ENCODE results near the gene ZNF831. TPM values are rescaled to one million over a fixed set of nuclear protein-coding genes. Genes with fewer than 3 reads are reported as not detected.

The ZNF831 gene
- total RNA-seq, 1 experiment from 2014 or later, result 0.15 TPM

- Histone ChIP-seq H3K27me3 (ENCODE audit: insufficient read depth, low read length) (peaks cover 32% of the 10 kb centered on the region), H4K20me1 (ENCODE audit: insufficient read depth) (no peaks in the 10 kb centered on the region), H3K4me3 (replicated peaks in 1 of 2; ENCODE audit: low read depth in 1 of 2, low read length in 2 of 2) (no peak overlapping the region), H2AFZ (ENCODE audit: low read depth, low read length, poor library complexity, severe bottlenecking) (no peak overlapping the region), H3K4me2 (ENCODE audit: low read length) (no peak overlapping the region), H3K79me2 (ENCODE audit: insufficient read depth, low read length) (no peaks in the 10 kb centered on the region), H3K27ac (ENCODE audit: low read depth, low read length) (no peak overlapping the region), H3K4me1 (ENCODE audit: control insufficient read depth in 1 of 2, insufficient read depth in 2 of 2, low read length in 2 of 2) (no peaks in the 10 kb centered on the region), H3K9me3 (ENCODE audit: control insufficient read depth in 1 of 2, insufficient read depth in 1 of 2, low read depth in 1 of 2, low read length in 2 of 2) (no peaks in the 10 kb centered on the region), H3K9ac (ENCODE audit: low read length) (no peak overlapping the region), H3K36me3 (ENCODE audit: control insufficient read depth in 1 of 2, insufficient read depth in 2 of 2, low read length in 2 of 2) (no peaks in the 10 kb centered on the region), H3K9me2 (ENCODE audit: insufficient read depth) (no peaks in the 10 kb centered on the region)
- intact Hi-C loops (cut with micrococcal nuclease), result loop anchor here (1.0 kb wide), 1 partner anchor 77 kb away; no protein-coding TSS in a partner anchor
- ATAC-seq, result no peak
- CTCF ChIA-PET, result no interaction called here
- RAD21 ChIA-PET (ENCODE audit: low non-redundant PET in 1 of 2, low total read pairs in 2 of 2, uncharacterized antibody in 2 of 2, unreplicated experiment in 2 of 2), result no interaction called here
- TF ChIP-seq TCF7L2 (IDR thresholded peaks at IDR 0.05; ENCODE audit: borderline replicate concordance, extremely low read depth, insufficient read depth, insufficient read length) (no peak), ZFX (IDR thresholded peaks at IDR 0.05) (no peak), EGR1 (IDR thresholded peaks at IDR 0.05; ENCODE audit: low read depth) (no peak), JUND (IDR thresholded peaks at IDR 0.05) (no peak)
- TF ChIP-seq, protein P1, sequence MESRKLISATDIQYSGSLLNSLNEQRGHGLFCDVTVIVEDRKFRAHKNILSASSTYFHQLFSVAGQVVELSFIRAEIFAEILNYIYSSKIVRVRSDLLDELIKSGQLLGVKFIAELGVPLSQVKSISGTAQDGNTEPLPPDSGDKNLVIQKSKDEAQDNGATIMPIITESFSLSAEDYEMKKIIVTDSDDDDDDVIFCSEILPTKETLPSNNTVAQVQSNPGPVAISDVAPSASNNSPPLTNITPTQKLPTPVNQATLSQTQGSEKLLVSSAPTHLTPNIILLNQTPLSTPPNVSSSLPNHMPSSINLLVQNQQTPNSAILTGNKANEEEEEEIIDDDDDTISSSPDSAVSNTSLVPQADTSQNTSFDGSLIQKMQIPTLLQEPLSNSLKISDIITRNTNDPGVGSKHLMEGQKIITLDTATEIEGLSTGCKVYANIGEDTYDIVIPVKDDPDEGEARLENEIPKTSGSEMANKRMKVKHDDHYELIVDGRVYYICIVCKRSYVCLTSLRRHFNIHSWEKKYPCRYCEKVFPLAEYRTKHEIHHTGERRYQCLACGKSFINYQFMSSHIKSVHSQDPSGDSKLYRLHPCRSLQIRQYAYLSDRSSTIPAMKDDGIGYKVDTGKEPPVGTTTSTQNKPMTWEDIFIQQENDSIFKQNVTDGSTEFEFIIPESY (IDR thresholded peaks at IDR 0.05; ENCODE audit: extremely low read depth, insufficient replicate concordance, low read length), result no peak
- no peak for DNase-seq (ENCODE audit: low read depth, low spot score)
- BruUV-seq (replicated peaks), result no TSS peak
- POLR2A ChIA-PET, result no interaction called here
These were observed 12.2 kb downstream of the ZNF831 start for GRCh38 chr20:59175861-59176260.

DNA sequence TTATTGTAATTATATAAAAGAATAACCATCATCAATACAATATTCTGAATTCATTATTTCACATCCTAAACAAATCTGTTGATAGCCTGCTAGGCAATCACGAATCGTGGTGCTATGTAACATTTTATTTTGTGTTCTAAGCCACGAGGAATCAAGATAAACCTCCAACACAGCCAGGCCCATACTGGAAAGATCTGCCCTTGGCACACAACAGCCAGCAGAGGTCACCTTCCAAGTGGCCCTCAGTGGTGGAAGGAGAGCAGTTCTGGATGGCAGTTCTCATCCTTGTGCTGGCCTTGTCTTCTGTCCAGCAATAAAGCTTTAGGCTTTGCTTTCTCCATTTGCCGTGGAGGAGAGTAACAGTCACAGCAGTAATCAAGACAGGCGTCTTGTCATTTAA lies 13.2 kb downstream of the ZNF831 start:
- Histone ChIP-seq H3K27ac (ENCODE audit: low read depth, low read length) (no peak overlapping the region), H3K79me2 (ENCODE audit: insufficient read depth, low read length) (no peaks in the 10 kb centered on the region), H3K4me1 (ENCODE audit: control insufficient read depth in 1 of 2, insufficient read depth in 2 of 2, low read length in 2 of 2) (no peaks in the 10 kb centered on the region), H3K9ac (ENCODE audit: low read length) (no peak overlapping the region), H2AFZ (ENCODE audit: low read depth, low read length, poor library complexity, severe bottlenecking) (no peak overlapping the region), H3K9me3 (ENCODE audit: control insufficient read depth in 1 of 2, insufficient read depth in 1 of 2, low read depth in 1 of 2, low read length in 2 of 2) (no peaks in the 10 kb centered on the region), H3K4me2 (ENCODE audit: low read length) (no peak overlapping the region), H4K20me1 (ENCODE audit: insufficient read depth) (no peaks in the 10 kb centered on the region), H3K36me3 (ENCODE audit: control insufficient read depth in 1 of 2, insufficient read depth in 2 of 2, low read length in 2 of 2) (no peaks in the 10 kb centered on the region), H3K9me2 (ENCODE audit: insufficient read depth) (no peaks in the 10 kb centered on the region), H3K4me3 (replicated peaks in 1 of 2; ENCODE audit: low read depth in 1 of 2, low read length in 2 of 2) (no peak overlapping the region), H3K27me3 (ENCODE audit: insufficient read depth, low read length) (peaks cover 27% of the 10 kb centered on the region)
- ChIA-PET POLR2A (no interaction called here), RAD21 (ENCODE audit: low non-redundant PET in 1 of 2, low total read pairs in 2 of 2, uncharacterized antibody in 2 of 2, unreplicated experiment in 2 of 2) (no interaction called here), CTCF (no interaction called here)
- intact Hi-C loops (cut with micrococcal nuclease), result no loop called here
- ATAC-seq (no peak), DNase-seq (ENCODE audit: low read depth, low spot score) (no peak)
- no TSS peak for BruUV-seq (replicated peaks)
- no peak for TF ChIP-seq CEBPB (IDR thresholded peaks at IDR 0.05; ENCODE audit: low read depth)
- no peak for TF ChIP-seq SIN3A (IDR thresholded peaks at IDR 0.05; ENCODE audit: low read depth)
- TF ChIP-seq, protein P2, sequence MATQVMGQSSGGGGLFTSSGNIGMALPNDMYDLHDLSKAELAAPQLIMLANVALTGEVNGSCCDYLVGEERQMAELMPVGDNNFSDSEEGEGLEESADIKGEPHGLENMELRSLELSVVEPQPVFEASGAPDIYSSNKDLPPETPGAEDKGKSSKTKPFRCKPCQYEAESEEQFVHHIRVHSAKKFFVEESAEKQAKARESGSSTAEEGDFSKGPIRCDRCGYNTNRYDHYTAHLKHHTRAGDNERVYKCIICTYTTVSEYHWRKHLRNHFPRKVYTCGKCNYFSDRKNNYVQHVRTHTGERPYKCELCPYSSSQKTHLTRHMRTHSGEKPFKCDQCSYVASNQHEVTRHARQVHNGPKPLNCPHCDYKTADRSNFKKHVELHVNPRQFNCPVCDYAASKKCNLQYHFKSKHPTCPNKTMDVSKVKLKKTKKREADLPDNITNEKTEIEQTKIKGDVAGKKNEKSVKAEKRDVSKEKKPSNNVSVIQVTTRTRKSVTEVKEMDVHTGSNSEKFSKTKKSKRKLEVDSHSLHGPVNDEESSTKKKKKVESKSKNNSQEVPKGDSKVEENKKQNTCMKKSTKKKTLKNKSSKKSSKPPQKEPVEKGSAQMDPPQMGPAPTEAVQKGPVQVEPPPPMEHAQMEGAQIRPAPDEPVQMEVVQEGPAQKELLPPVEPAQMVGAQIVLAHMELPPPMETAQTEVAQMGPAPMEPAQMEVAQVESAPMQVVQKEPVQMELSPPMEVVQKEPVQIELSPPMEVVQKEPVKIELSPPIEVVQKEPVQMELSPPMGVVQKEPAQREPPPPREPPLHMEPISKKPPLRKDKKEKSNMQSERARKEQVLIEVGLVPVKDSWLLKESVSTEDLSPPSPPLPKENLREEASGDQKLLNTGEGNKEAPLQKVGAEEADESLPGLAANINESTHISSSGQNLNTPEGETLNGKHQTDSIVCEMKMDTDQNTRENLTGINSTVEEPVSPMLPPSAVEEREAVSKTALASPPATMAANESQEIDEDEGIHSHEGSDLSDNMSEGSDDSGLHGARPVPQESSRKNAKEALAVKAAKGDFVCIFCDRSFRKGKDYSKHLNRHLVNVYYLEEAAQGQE (IDR thresholded peaks at IDR 0.05; ENCODE audit: low read depth), result no peak
- no peak for TF ChIP-seq EZH2 (IDR thresholded peaks at IDR 0.05)
- no peak for TF ChIP-seq CBX3 (IDR thresholded peaks at IDR 0.05; ENCODE audit: low read depth)
- TF ChIP-seq CTCF (IDR thresholded peaks at IDR 0.05 in 2 of 3, conservative IDR thresholded peaks at IDR 0.05 in 1 of 3; ENCODE audit: borderline replicate concordance in 1 of 3, insufficient read depth in 1 of 3, low read depth in 2 of 3, low read length in 2 of 3), result no peak
